Lung (tissue), 12 donors: Measurements from ENCODE around the gene CHST7. TPM values are rescaled to one million over a fixed set of nuclear protein-coding genes. Genes with fewer than 3 reads are reported as not detected.

Experiments used
- ATAC-seq: fragments of 200-7000 bp; cut with Tn5 transposase; one replicate; pipeline ENCODE4 v1.9.1; 2020; ENCODE audit warnings: moderate number of reproducible peaks; ENCODE audit not compliant: insufficient read depth, low FRiP score
- DNase-seq, 3 donors: peaks; one replicate each; pipeline ENCODE4 v3.0.0-alpha.2; 2013 to 2017
- H3K27ac ChIP-seq, 2 donors: one replicate each; pipeline ENCODE4 v1.5.1; 2013; ENCODE audit warnings: mild to moderate bottlenecking in 2 of 2, moderate library complexity in 2 of 2, control low read depth in 1 of 2, inconsistent platforms in 1 of 2, low read depth in 1 of 2, low read length in 1 of 2
- H3K27me3 ChIP-seq, 3 donors: one replicate each; pipeline ENCODE4 v1.5.1; 2013; ENCODE audit warnings: low read length in 2 of 3; ENCODE audit not compliant: control insufficient read depth in 3 of 3, insufficient read depth in 3 of 3
- H3K36me3 ChIP-seq, 4 donors: one replicate each; pipeline ENCODE4 v1.5.1; 2013; ENCODE audit warnings: low read length in 4 of 4, mild to moderate bottlenecking in 1 of 4, moderate library complexity in 1 of 4; ENCODE audit not compliant: control insufficient read depth in 4 of 4, insufficient read depth in 4 of 4
- H3K4me1 ChIP-seq, 5 donors: one replicate each; pipeline ENCODE4 v1.5.1; 2013; ENCODE audit warnings: low read length in 5 of 5, mild to moderate bottlenecking in 2 of 5, moderate library complexity in 1 of 5; ENCODE audit not compliant: control insufficient read depth in 5 of 5, insufficient read depth in 5 of 5
- H3K4me3 ChIP-seq: one replicate; pipeline ENCODE4 v1.5.1; 2013; ENCODE audit warnings: mild to moderate bottlenecking, control low read depth, moderate library complexity
- H3K9ac ChIP-seq, 2 donors: one replicate each; pipeline ENCODE4 v1.5.1; 2013; ENCODE audit warnings: low read length in 2 of 2, control low read depth in 1 of 2; ENCODE audit not compliant: insufficient read depth in 1 of 2
- H3K9me3 ChIP-seq, 4 donors: one replicate each; pipeline ENCODE4 v1.5.1; 2013; ENCODE audit warnings: low read length in 3 of 4, mild to moderate bottlenecking in 1 of 4, moderate library complexity in 1 of 4; ENCODE audit not compliant: control insufficient read depth in 4 of 4, insufficient read depth in 3 of 4
- WGBS, 2 donors: extraction: QIAGEN DNeasy Blood & Tissue Kit; methylation state at CpG; one replicate each; pipeline ENCODE4 v1.1.7; 2013; 5-methylcytosine and 5-hydroxymethylcytosine counted together
- polyA plus RNA-seq, 2 donors: library from polyadenylated mRNA; stranded (reverse); fragments of 200-250 nt; gene quantifications; one replicate each; pipeline ENCODE4 v1.2.1, GENCODE V29; 2013
- total RNA-seq, 2 donors: library from RNA; depleted of rRNA in 1 of 2; stranded (reverse); fragments of >200 nt in 1 of 2; gene quantifications; one replicate each; pipeline ENCODE4 v1.2.1, GENCODE V29; 2014 to 2021
- TF ChIP-seq, protein P1 (sequence below): IDR thresholded peaks from 2 replicates; pipeline ENCODE4 v1.5.1; 2012; ENCODE audit warnings: mild to moderate bottlenecking; ENCODE audit errors: control extremely low read depth, extremely low read depth
- donor health status: control.
- donor health status: control.
- donor health status: Bipolar disorder and iron deficiency.
- donor health status: healthy.
- donor health status: DM: yes; HTN: yes; CAD: no.

Gene CHST7
- total and polyA plus RNA-seq, 4 donors, result 2.0 to 8.5 (median 7.9) TPM

- H3K36me3 ChIP-seq, result no peaks in the 10 kb centered on the region
- H3K9me3 ChIP-seq, result no peaks in the 10 kb centered on the region
- no peak for ATAC-seq
- H3K4me1 ChIP-seq, result peaks cover 0 to 12% (median 0%) of the 10 kb centered on the region in 5 donors
- H3K9ac ChIP-seq, result no peak overlapping the region
- TF ChIP-seq, protein P1, sequence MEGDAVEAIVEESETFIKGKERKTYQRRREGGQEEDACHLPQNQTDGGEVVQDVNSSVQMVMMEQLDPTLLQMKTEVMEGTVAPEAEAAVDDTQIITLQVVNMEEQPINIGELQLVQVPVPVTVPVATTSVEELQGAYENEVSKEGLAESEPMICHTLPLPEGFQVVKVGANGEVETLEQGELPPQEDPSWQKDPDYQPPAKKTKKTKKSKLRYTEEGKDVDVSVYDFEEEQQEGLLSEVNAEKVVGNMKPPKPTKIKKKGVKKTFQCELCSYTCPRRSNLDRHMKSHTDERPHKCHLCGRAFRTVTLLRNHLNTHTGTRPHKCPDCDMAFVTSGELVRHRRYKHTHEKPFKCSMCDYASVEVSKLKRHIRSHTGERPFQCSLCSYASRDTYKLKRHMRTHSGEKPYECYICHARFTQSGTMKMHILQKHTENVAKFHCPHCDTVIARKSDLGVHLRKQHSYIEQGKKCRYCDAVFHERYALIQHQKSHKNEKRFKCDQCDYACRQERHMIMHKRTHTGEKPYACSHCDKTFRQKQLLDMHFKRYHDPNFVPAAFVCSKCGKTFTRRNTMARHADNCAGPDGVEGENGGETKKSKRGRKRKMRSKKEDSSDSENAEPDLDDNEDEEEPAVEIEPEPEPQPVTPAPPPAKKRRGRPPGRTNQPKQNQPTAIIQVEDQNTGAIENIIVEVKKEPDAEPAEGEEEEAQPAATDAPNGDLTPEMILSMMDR, result no peak
- H3K4me3 ChIP-seq, result no peak overlapping the region
- no peak for DNase-seq
- H3K27ac ChIP-seq, result peak overlapping the region in 1 of 2 donors; percentile 33
- peaks cover 0 to 4% (median 0%) of the 10 kb centered on the region in 3 donors for H3K27me3 ChIP-seq
- 85 to 96% methylated on average over 6 of the region's 6 CpGs for WGBS, 2 donors
Measured at GRCh38 chrX:46602468-46603102, 29.0 kb downstream of the CHST7 start.

- DNase-seq (no peak), ATAC-seq (no peak)
- no peak overlapping the region for H3K27ac ChIP-seq
- H3K27me3 ChIP-seq, result peaks cover 0 to 2% (median 0%) of the 10 kb centered on the region in 3 donors
- WGBS, 2 donors, result 71 to 94% methylated on average over 11 of the region's 11 CpGs
- peaks cover 0 to 4% (median 0%) of the 10 kb centered on the region in 4 donors for H3K9me3 ChIP-seq
- no peak overlapping the region for H3K9ac ChIP-seq
- peaks cover 0 to 3% (median 0%) of the 10 kb centered on the region in 5 donors for H3K4me1 ChIP-seq
- no peak overlapping the region for H3K4me3 ChIP-seq
- H3K36me3 ChIP-seq, result no peaks in the 10 kb centered on the region
- TF ChIP-seq, protein P1, result no peak
Measured at GRCh38 chrX:46607916-46608315, 34.4 kb downstream of the CHST7 start.

- no peak for ATAC-seq
- no peak overlapping the region for H3K9ac ChIP-seq
- peaks cover 0 to 2% (median 0%) of the 10 kb centered on the region in 3 donors for H3K27me3 ChIP-seq
- H3K4me3 ChIP-seq, result no peak overlapping the region
- no peak for DNase-seq
- WGBS, 2 donors, result 76 to 80% methylated on average over 4 to 5 of the region's 5 CpGs
- peaks cover 0 to 7% (median 0%) of the 10 kb centered on the region in 4 donors for H3K9me3 ChIP-seq
- no peaks in the 10 kb centered on the region for H3K4me1 ChIP-seq
- no peak overlapping the region for H3K27ac ChIP-seq
- TF ChIP-seq, protein P1, result no peak
- H3K36me3 ChIP-seq, result no peaks in the 10 kb centered on the region
Measured at GRCh38 chrX:46610070-46610658, 36.6 kb downstream of the CHST7 start.
